ENCODE measurements around the gene SPN.
A peak's percentile ranks its signal among the peaks of the same experiment; 100 is the strongest.
"Not testable (repeated sequence)": the region's sequence is repeated elsewhere in the genome, so short reads cannot be mapped to it uniquely, and the experiment has no call there.

SPN gene

GRCh38 chr16:29658705-29659104 is 4.3 kb upstream of the SPN start:
- Histone ChIP-seq H3K4me1 (ENCODE audit: insufficient read depth, low read length) (peaks cover 6% of the 10 kb centered on the region; the same call in 1 of the 2 replicates), H3K36me3 (ENCODE audit: insufficient read depth, low read length) (no peaks in the 10 kb centered on the region), H3K9ac (ENCODE audit: low read depth, low read length) (no peak overlapping the region), H3K9me3 (ENCODE audit: control insufficient read depth, insufficient read depth, low read length) (no peaks in the 10 kb centered on the region)

- Histone ChIP-seq H3K4me1 (ENCODE audit: insufficient read depth, low read length) (peaks cover 12% of the 10 kb centered on the region; the same call in 1 of the 2 replicates), H3K36me3 (ENCODE audit: insufficient read depth, low read length) (no peaks in the 10 kb centered on the region), H3K9me3 (ENCODE audit: control insufficient read depth, insufficient read depth, low read length) (no peaks in the 10 kb centered on the region), H3K9ac (ENCODE audit: low read depth, low read length) (no peak overlapping the region)
Observed at GRCh38 chr16:29662000-29662728, 883 bp upstream of the SPN start.

DNA sequence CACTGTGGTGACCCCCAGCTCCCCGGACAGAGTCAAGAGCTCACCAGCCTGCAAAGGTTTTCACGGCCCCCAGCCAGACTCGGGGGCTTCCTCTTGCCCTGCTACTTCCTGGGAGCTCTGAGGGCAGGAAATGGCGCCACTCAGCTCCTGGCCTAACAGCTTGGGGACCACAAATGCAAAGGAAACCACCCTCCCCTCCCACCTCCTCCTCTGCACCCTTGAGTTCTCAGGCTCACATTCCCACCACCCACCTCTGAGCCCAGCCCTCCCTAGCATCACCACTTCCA is 375 bp upstream of the SPN start:
- Histone ChIP-seq H3K9ac (ENCODE audit: low read depth, low read length) (no peak overlapping the region), H3K4me1 (ENCODE audit: insufficient read depth, low read length) (peaks cover 12% of the 10 kb centered on the region; the same call in 1 of the 2 replicates), H3K9me3 (ENCODE audit: control insufficient read depth, insufficient read depth, low read length) (no peaks in the 10 kb centered on the region), H3K36me3 (ENCODE audit: insufficient read depth, low read length) (no peaks in the 10 kb centered on the region)

DNA sequence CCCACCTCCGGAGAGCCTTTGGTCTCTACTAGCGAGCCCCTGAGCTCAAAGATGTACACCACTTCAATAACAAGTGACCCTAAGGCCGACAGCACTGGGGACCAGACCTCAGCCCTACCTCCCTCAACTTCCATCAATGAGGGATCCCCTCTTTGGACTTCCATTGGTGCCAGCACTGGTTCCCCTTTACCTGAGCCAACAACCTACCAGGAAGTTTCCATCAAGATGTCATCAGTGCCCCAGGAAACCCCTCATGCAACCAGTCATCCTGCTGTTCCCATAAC is 702 bp downstream of the SPN start:
- no peaks in the 10 kb centered on the region for H3K36me3 ChIP-seq (ENCODE audit: insufficient read depth, low read length)
- H3K9ac ChIP-seq (ENCODE audit: low read depth, low read length), result no peak overlapping the region
- no peaks in the 10 kb centered on the region for H3K9me3 ChIP-seq (ENCODE audit: control insufficient read depth, insufficient read depth, low read length)
- H3K4me1 ChIP-seq (ENCODE audit: insufficient read depth, low read length), result peaks cover 12% of the 10 kb centered on the region; the same call in 1 of the 2 replicates

- H3K36me3 ChIP-seq (ENCODE audit: insufficient read depth, low read length), result no peaks in the 10 kb centered on the region
- H3K9ac ChIP-seq (ENCODE audit: low read depth, low read length), result no peak overlapping the region
- peaks cover 12% of the 10 kb centered on the region; the same call in 1 of the 2 replicates for H3K4me1 ChIP-seq (ENCODE audit: insufficient read depth, low read length)
- H3K9me3 ChIP-seq (ENCODE audit: control insufficient read depth, insufficient read depth, low read length), result no peaks in the 10 kb centered on the region
Observed at GRCh38 chr16:29664091-29664921, 1.3 kb downstream of the SPN start.

- H3K36me3 ChIP-seq (ENCODE audit: insufficient read depth, low read length), result no peaks in the 10 kb centered on the region
- H3K9ac ChIP-seq (ENCODE audit: low read depth, low read length), result no peak overlapping the region
Observed at GRCh38 chr16:29665294-29666077, 2.4 kb downstream of the SPN start.

GRCh38 chr16:29667322-29667610 is 4.2 kb downstream of the SPN start:
- Histone ChIP-seq H3K4me1 (ENCODE audit: insufficient read depth, low read length) (peaks cover 12% of the 10 kb centered on the region; the same call in 1 of the 2 replicates), H3K9ac (ENCODE audit: low read depth, low read length) (peak overlapping the region; percentile 50; the same call in 1 of the 2 replicates)
- not testable (repeated sequence) for H3K9me3 ChIP-seq (ENCODE audit: control insufficient read depth, insufficient read depth, low read length); H3K36me3 ChIP-seq (ENCODE audit: insufficient read depth, low read length)

More at GRCh38 chr16:29665294-29666077, 2.4 kb downstream of the SPN start:
- Histone ChIP-seq H3K9me3 (ENCODE audit: control insufficient read depth, insufficient read depth, low read length) (no peaks in the 10 kb centered on the region), H3K4me1 (ENCODE audit: insufficient read depth, low read length) (peaks cover 12% of the 10 kb centered on the region; the same call in 1 of the 2 replicates)

GRCh38 chr16:29667755-29668154 is 4.7 kb downstream of the SPN start:
- H3K9ac ChIP-seq (ENCODE audit: low read depth, low read length), result no peak overlapping the region
- H3K4me1 ChIP-seq (ENCODE audit: insufficient read depth, low read length), result peaks cover 7% of the 10 kb centered on the region; the same call in 1 of the 2 replicates
- no peaks in the 10 kb centered on the region for H3K9me3 ChIP-seq (ENCODE audit: control insufficient read depth, insufficient read depth, low read length)
- no peaks in the 10 kb centered on the region for H3K36me3 ChIP-seq (ENCODE audit: insufficient read depth, low read length)

DNA sequence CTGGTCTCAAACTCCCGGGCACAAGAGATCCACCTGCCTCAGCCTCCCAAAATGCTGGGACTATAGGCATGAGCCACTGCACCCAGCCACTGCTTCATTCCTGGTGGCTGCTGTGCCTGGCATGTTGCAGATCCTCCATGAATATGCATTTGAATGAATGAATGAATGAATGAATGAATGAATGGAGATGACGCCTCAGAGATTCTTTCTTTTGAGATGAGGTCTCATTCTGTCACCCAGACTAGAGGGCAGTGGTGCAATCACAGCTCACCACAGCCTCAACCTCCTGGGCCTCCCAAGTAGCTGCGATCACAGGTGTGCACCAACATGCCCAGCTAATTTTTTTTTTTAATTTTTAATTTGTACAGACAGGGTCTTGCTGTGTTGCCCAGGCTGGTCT is 5.2 kb downstream of the SPN start:
- Histone ChIP-seq H3K9ac (ENCODE audit: low read depth, low read length) (no peak overlapping the region), H3K9me3 (ENCODE audit: control insufficient read depth, insufficient read depth, low read length) (no peaks in the 10 kb centered on the region), H3K4me1 (ENCODE audit: insufficient read depth, low read length) (peaks cover 6% of the 10 kb centered on the region; the same call in 1 of the 2 replicates), H3K36me3 (ENCODE audit: insufficient read depth, low read length) (no peaks in the 10 kb centered on the region)

DNA sequence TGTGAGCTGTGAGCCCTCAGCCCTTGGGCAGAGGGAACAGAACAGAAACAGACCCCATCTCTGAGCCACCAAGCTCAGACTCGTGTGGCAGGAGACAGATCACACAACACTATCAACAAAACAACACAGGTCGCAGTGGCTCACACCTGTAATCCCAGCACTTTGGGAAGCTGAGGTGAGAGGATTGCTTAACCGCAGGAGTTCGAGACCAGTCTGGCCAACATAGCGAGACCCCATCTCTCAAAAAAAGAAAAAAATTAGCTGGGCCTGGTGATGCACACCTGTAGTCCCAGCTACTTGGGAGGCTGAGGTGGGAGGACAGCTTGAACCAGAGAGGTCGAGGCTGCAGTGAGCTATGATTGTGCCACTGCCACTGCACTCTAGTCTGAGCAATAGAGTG is 10.5 kb downstream of the SPN start:
- H3K9me3 ChIP-seq (ENCODE audit: control insufficient read depth, insufficient read depth, low read length), result no peaks in the 10 kb centered on the region
- H3K36me3 ChIP-seq (ENCODE audit: insufficient read depth, low read length), result no peaks in the 10 kb centered on the region
- H3K9ac ChIP-seq (ENCODE audit: low read depth, low read length), result no peak overlapping the region
- H3K4me1 ChIP-seq (ENCODE audit: insufficient read depth, low read length), result peaks cover 5% of the 10 kb centered on the region; the same call in 1 of the 2 replicates

DNA sequence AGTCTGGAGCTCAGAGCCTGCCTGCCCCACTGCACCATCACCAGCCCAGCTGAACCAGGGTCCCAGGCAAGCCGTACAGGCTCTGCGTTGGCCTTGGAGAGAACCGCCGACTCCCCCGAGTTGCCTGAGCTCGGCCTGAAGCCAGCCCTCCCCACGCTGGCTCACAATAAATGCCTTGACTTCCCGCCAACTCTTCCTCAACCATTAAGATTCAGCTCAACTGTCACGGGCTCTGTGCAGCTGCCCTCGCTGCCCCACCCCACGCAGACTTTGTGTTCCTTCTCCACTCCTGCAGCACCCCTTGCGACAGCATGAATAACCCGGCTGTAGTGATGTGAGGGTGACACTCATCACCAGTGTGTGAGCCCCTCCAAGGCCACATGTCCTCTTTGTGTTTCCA is 11.1 kb downstream of the SPN start:
- H3K9me3 ChIP-seq (ENCODE audit: control insufficient read depth, insufficient read depth, low read length), result no peaks in the 10 kb centered on the region
- H3K4me1 ChIP-seq (ENCODE audit: insufficient read depth, low read length), result peaks cover 5% of the 10 kb centered on the region; the same call in 1 of the 2 replicates

GRCh38 chr16:29675811-29676643 is 13.0 kb downstream of the SPN start:
- H3K36me3 ChIP-seq (ENCODE audit: insufficient read depth, low read length), result peaks cover 3% of the 10 kb centered on the region; the same call in 1 of the 2 replicates
- H3K9ac ChIP-seq (ENCODE audit: low read depth, low read length), result no peak overlapping the region
- H3K4me1 ChIP-seq (ENCODE audit: insufficient read depth, low read length), result peaks cover 9% of the 10 kb centered on the region; the same call in 1 of the 2 replicates
- no peaks in the 10 kb centered on the region; the same call in 1 of the 2 replicates for H3K9me3 ChIP-seq (ENCODE audit: control insufficient read depth, insufficient read depth, low read length)

More for the DNA sequence above, 11.1 kb downstream of the SPN start:
- H3K36me3 ChIP-seq (ENCODE audit: insufficient read depth, low read length), result no peaks in the 10 kb centered on the region
- H3K9ac ChIP-seq (ENCODE audit: low read depth, low read length), result no peak overlapping the region

DNA sequence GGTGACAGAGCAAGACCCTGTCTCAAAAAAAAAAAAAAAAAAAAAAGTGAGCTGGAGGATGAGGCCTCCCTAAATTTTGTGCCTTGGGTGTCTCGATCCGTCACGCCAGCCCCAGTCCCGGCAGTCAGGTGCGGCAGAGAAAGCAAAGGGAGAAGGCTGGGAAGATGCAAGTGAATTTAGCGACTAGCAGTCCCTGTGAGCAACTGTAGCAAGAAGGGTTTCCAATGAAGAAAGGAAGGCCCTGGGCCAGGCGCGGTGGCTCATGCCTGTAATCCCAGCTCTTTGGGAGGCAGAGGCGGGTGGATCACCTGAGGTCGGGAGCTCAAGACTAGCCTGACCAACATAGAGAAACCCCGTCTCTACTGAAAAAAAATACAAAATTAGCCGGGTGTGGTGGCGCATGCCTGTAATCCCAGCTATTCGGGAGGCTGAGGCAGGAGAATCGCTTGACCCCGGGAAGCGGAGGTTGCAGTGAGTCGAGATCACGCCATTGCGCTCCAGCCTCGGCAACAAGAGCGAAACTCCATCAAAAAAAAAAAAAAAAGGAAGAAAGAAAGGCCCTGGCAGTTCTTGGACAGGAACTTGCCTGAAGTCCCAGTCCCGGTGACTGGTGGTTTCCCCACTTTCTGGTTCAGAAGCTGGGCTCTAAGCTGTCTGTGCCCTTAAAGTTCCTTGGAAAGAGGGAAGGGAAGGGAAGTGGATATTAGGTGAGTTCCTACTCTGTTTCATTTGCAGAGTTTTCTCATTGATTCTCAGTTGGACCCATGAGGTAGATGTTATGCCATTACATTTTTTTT is 14.1 kb downstream of the SPN start:
- Histone ChIP-seq H3K36me3 (ENCODE audit: insufficient read depth, low read length) (peaks cover 3% of the 10 kb centered on the region; the same call in 1 of the 2 replicates), H3K9me3 (ENCODE audit: control insufficient read depth, insufficient read depth, low read length) (no peaks in the 10 kb centered on the region; the same call in 1 of the 2 replicates), H3K4me1 (ENCODE audit: insufficient read depth, low read length) (peaks cover 9% of the 10 kb centered on the region; the same call in 1 of the 2 replicates), H3K9ac (ENCODE audit: low read depth, low read length) (no peak overlapping the region)
